Lower lobe of right lung (tissue), 2 donors: ENCODE data around the gene CASKIN1. TPM values are rescaled to one million over a fixed set of nuclear protein-coding genes. Genes with fewer than 3 reads are reported as not detected.

ENCODE experiments used
- ATAC-seq, 2 donors: fragments of 200-7000 bp; cut with Tn5 transposase; one replicate each; pipeline ENCODE4 v1.9.1; 2020 to 2022; ENCODE audit warnings: mild to moderate bottlenecking in 2 of 2, moderate library complexity in 2 of 2
- DNase-seq: peaks from one replicate; pipeline ENCODE4 v3.0.0-alpha.2; 2020
- H3K27ac ChIP-seq: fragments of 200-600 bp; one replicate; pipeline ENCODE4 v1.8.0; 2022
- H3K27me3 ChIP-seq: fragments of 200-600 bp; one replicate; pipeline ENCODE4 v1.8.0; 2022; ENCODE audit warnings: low read depth
- H3K36me3 ChIP-seq: fragments of 200-600 bp; one replicate; pipeline ENCODE4 v1.8.0; 2022; ENCODE audit warnings: mild to moderate bottlenecking
- H3K4me1 ChIP-seq: fragments of 200-600 bp; one replicate; pipeline ENCODE4 v1.8.0; 2022
- H3K4me3 ChIP-seq: fragments of 200-600 bp; one replicate; pipeline ENCODE4 v1.8.0; 2022; ENCODE audit warnings: mild to moderate bottlenecking
- H3K9me3 ChIP-seq: fragments of 200-600 bp; one replicate; pipeline ENCODE4 v1.8.0; 2022
- intact Hi-C: fragments of 100-400 bp; cut with DNase I; formaldehyde crosslinking; loops from one replicate; pipeline ENCODE4 v1.11.0; 2022
- total RNA-seq: library from RNA; stranded (reverse); fragmentation: NEBNext Ultra II Directional; extraction: Animal tissue kit (Norgen Biotek cat#: 25700); gene quantifications from one replicate; pipeline ENCODE4 v1.2.1, GENCODE V29; 2021
- TF ChIP-seq, protein P1 (sequence below): fragments of 200-600 bp; IDR thresholded peaks from one replicate; pipeline ENCODE4 v1.8.0; 2022; ENCODE audit warnings: antibody characterized with exemption, mild to moderate bottlenecking
- donor health status: DM: no; HTN: yes; CAD: no; lungs with severe emphysema.

Gene CASKIN1
- total RNA-seq, 1 donor from 2014 or later: 0.09 TPM

DNA sequence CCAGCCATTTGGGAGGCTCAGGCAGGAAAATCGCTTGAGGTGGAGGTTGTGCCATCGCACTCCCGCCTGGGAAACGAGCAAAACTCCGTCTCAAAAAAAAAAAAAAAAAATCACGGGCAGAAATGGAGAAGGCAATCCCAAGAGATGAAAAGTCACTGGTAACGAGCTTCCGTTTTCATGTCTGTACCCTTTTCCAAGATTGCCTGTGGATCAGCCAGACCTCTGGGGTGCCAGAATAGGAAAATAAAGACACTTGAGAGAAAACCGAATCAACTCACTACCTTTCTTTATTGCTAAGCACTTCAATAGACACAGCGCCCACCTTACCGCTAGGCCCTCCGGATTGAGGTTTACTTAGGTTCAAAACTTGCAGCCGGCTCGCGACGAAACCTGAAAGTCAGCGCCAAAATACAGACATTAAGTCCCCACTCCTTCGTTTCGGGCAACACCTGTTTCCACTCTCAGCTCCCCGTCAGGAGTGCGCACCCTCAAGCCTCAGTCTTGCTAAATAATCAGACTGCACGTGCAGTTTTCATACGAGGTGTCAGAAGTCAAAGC lies 41.8 kb downstream of the CASKIN1 start:
- Histone ChIP-seq H3K27me3 (no peaks in the 10 kb centered on the region), H3K4me3 (peak overlapping the region; percentile 75), H3K9me3 (no peaks in the 10 kb centered on the region), H3K4me1 (peaks cover 85% of the 10 kb centered on the region), H3K36me3 (peaks cover 21% of the 10 kb centered on the region), H3K27ac (peak overlapping the region; percentile 83)
- DNase-seq: no peak
- intact Hi-C loops: no loop called here
- TF ChIP-seq, protein P1, sequence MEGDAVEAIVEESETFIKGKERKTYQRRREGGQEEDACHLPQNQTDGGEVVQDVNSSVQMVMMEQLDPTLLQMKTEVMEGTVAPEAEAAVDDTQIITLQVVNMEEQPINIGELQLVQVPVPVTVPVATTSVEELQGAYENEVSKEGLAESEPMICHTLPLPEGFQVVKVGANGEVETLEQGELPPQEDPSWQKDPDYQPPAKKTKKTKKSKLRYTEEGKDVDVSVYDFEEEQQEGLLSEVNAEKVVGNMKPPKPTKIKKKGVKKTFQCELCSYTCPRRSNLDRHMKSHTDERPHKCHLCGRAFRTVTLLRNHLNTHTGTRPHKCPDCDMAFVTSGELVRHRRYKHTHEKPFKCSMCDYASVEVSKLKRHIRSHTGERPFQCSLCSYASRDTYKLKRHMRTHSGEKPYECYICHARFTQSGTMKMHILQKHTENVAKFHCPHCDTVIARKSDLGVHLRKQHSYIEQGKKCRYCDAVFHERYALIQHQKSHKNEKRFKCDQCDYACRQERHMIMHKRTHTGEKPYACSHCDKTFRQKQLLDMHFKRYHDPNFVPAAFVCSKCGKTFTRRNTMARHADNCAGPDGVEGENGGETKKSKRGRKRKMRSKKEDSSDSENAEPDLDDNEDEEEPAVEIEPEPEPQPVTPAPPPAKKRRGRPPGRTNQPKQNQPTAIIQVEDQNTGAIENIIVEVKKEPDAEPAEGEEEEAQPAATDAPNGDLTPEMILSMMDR: no peak
- no peak for ATAC-seq

DNA sequence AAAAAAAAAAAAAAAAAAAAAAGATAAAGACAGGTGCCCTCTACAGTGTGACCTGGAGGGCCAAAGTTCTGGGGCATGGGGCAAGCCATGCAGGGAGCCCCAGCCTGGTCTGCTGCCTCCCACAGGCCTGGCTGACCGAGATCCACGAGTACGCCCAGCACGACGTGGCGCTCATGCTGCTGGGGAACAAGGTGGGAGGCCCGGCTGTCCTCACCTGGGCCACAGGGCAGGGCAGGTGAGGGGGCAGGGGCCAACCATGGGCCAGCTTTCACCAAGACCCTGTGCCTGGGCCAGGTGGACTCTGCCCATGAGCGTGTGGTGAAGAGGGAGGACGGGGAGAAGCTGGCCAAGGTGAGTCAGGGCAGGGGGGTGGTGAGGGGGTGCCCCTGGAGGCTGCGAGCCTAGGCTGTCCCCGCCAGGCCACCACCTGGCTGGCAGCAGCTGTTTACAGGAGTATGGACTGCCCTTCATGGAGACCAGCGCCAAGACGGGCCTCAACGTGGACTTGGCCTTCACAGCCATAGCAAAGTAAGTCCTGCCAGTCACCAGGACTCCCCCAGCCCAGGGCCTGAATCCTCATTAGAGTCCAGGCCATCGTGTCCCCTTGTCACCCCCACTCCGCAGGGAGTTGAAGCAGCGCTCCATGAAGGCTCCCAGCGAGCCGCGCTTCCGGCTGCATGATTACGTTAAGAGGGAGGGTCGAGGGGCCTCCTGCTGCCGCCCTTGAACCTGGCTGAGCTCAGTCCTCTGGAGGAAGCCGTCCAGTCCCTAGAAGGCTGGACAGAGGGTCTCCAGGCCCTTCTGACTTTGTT lies 43.5 kb downstream of the CASKIN1 start:
- no peak for DNase-seq
- H3K27me3 ChIP-seq: no peaks in the 10 kb centered on the region
- H3K36me3 ChIP-seq: peaks cover 21% of the 10 kb centered on the region
- H3K4me3 ChIP-seq: peak overlapping the region; percentile 75
- intact Hi-C loops: no loop called here
- no peak for ATAC-seq
- H3K4me1 ChIP-seq: peaks cover 83% of the 10 kb centered on the region
- TF ChIP-seq, protein P1: no peak
- H3K9me3 ChIP-seq: no peaks in the 10 kb centered on the region
- peak overlapping the region; percentile 77 for H3K27ac ChIP-seq

DNA sequence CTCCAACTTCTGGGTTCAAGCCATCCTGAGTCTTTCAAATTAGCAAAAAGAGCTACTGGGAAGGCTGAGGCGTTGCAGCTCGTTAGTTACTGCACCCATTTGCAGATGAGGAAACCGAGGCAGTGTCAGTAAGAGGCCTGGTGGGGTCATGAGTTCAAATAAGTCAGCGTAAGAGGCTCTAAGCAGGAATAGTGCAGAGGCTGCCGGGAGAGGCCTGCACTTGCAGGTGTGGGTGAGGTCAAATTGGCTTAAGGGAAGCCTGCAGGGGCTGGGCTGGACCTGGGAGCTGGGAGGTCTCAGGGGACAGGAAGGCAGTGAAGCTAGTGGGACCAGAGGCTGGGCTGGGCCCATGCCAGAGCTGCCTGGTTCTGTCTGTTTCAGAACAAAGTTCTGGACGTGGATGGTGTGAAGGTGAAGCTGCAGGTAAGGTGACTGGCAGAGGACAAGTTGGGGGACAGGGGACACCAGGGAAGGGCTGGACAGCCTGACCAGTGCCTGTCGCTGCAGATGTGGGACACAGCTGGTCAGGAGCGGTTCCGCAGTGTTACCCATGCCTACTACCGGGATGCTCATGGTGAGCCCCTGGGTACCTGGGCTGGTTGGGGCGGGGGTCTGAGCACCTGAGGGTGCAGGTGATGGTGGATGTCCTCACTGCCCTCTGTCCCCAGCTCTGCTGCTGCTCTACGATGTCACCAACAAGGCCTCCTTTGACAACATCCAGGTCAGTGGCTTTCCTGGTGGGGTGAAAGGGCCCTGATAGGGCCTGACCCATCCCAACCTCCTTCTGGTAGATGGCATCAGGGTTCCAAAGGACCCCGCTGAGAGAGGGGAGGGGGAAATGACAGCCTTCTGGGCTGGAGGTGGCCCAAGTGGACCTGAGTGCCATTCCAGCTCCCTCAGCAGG lies 45.0 kb downstream of the CASKIN1 start:
- intact Hi-C loops: no loop called here
- ATAC-seq (no peak), DNase-seq (no peak)
- Histone ChIP-seq H3K4me1 (peaks cover 72% of the 10 kb centered on the region), H3K27me3 (no peaks in the 10 kb centered on the region), H3K4me3 (peak overlapping the region; percentile 75), H3K9me3 (no peaks in the 10 kb centered on the region), H3K36me3 (peaks cover 21% of the 10 kb centered on the region), H3K27ac (no peak overlapping the region)
- TF ChIP-seq, protein P1: no peak

DNA sequence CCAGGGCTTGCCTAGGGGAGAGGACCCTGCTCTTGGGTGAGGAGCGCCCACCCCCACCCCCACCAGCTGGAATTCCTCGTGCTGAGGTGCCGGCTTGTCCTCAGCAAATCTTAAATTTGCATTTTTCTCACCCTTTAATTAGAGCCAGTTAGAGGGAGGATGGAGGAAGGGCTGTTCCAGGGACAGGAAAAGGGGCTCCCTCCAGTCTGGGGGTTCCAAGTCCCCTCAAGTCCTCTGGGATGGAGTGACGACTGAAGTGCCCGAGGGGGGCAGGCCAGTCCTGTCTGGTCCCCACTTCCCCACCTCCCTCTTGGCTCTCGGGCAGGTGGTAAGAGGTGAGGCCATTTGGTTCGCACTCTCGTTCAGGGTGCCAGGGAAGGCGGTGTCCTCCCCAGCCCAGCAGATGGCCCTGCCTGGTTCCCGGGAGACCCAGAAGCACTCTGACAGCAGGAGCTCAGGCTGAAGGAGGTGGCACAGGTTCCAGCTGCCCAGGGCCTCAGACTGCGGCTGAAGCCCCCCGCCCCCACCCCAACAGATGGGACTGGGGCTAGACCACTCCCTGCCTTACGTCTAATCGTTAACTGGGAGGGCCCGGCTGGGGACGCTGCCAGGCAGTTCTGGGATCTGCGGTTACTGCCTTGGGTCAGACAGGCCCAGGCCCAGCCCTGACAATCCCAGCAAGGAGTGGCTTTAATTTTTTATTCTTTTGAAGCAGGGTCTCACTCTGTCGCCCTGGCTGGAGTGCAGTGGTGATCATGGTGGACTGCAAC lies 45.8 kb downstream of the CASKIN1 start:
- TF ChIP-seq, protein P1: no peak
- Histone ChIP-seq H3K9me3 (no peaks in the 10 kb centered on the region), H3K4me3 (no peak overlapping the region), H3K27me3 (no peaks in the 10 kb centered on the region), H3K4me1 (peaks cover 69% of the 10 kb centered on the region), H3K27ac (no peak overlapping the region), H3K36me3 (peaks cover 21% of the 10 kb centered on the region)
- DNase-seq (no peak), ATAC-seq (no peak)
- intact Hi-C loops: no loop called here
